Left forelimb (tissue), 1 donor: ENCODE data around the gene PIK3R5.
"Not testable (repeated sequence)": the region's sequence is repeated elsewhere in the genome, so short reads cannot be mapped to it uniquely, and the experiment has no call there.

Experiments used
- DNase-seq: peaks from one replicate; pipeline ENCODE4 v3.0.0-alpha.2; 2018; ENCODE audit warnings: low spot score

Gene PIK3R5

GRCh38 chr17:8984225-8984624 lies 18.7 kb upstream of the PIK3R5 start:
- not testable (repeated sequence) for DNase-seq

- DNase-seq: no peak
Measured at GRCh38 chr17:8981443-8981842, 15.9 kb upstream of the PIK3R5 start.

GRCh38 chr17:8979715-8980114 lies 14.2 kb upstream of the PIK3R5 start:
- DNase-seq: no peak

GRCh38 chr17:8976638-8977037 lies 11.1 kb upstream of the PIK3R5 start:
- DNase-seq: no peak

GRCh38 chr17:8975091-8975725 lies 9.7 kb upstream of the PIK3R5 start:
- no peak for DNase-seq

GRCh38 chr17:8969901-8970300 lies 4.4 kb upstream of the PIK3R5 start:
- DNase-seq: no peak

GRCh38 chr17:8968503-8968902 lies 3.0 kb upstream of the PIK3R5 start:
- no peak for DNase-seq

GRCh38 chr17:8967861-8968260 lies 2.4 kb upstream of the PIK3R5 start:
- DNase-seq: no peak

GRCh38 chr17:8966926-8967325 lies 1.4 kb upstream of the PIK3R5 start:
- DNase-seq: no peak

GRCh38 chr17:8964801-8965393 lies 610 bp downstream of the PIK3R5 start:
- no peak for DNase-seq

- DNase-seq: no peak
Measured at GRCh38 chr17:8963647-8964258, 1.8 kb downstream of the PIK3R5 start.

- DNase-seq: no peak
Measured at GRCh38 chr17:8963014-8963413, 2.5 kb downstream of the PIK3R5 start.

GRCh38 chr17:8961829-8962228 lies 3.7 kb downstream of the PIK3R5 start:
- no peak for DNase-seq

- no peak for DNase-seq
Measured at GRCh38 chr17:8960325-8961140, 5.0 kb downstream of the PIK3R5 start.

- DNase-seq: no peak
Measured at GRCh38 chr17:8959312-8959918, 6.1 kb downstream of the PIK3R5 start.

- no peak for DNase-seq
Measured at GRCh38 chr17:8957721-8958120, 7.8 kb downstream of the PIK3R5 start.

GRCh38 chr17:8956465-8956902 lies 9.0 kb downstream of the PIK3R5 start:
- no peak for DNase-seq

GRCh38 chr17:8955021-8955959 lies 10.2 kb downstream of the PIK3R5 start:
- DNase-seq: no peak

GRCh38 chr17:8954339-8954738 lies 11.2 kb downstream of the PIK3R5 start:
- no peak for DNase-seq

- no peak for DNase-seq
Measured at GRCh38 chr17:8953156-8953885, 12.2 kb downstream of the PIK3R5 start.
